Stimulated activated CD4-positive, alpha-beta T cell treated with anti-CD3 and anti-CD28 coated beads, Interleukin-4, amount 100 ng/mL, for 24 hours (primary cell): ENCODE data around the gene MED6.

Experiments
- DNase-seq: peaks from one replicate; pipeline ENCODE4 v3.0.0-alpha.2; 2020

Gene MED6

DNA sequence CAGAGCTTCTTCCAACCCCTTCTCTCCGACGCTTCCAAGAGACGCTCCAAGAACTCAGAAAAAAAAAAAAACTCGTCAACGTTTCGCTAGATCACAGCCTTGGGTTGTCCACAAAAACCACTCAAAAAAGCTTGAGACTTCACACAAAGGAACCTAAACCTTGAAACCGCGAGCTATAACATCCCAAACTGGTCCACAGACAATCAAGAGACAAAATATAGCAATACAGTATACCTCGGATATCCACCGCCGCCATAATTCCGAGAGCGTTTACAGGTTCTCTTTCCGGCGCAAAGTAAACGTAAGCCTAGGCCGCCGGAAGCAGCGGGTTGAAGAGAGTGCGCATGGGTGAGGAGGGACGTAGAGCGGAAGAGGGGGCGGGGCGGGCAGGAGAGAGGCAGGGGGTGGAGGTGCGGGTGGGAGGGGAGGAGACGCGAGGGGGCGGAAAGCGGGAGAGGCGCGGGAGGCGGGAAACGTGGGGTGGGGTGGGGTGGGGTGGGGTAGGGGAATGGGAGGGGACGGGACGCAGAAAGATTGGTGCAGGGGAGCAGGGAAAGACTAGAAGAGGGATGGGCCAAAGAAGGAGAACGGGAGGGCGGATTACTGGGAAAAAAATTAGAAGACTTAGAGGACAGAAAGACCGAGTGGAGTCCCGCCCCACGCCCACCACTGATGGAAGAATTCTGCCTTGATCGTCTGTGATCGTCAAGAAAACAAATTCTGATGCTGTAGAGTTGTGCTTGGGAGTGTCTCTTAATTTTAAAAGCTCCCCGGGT is at the start of gene MED6:
Gene MED6, minus strand, starts transcription at position 274 of the 776 bp plus-strand sequence. Its CDS starts 18 bp downstream, at position 256.
- DNase-seq: peak; percentile 93

DNA sequence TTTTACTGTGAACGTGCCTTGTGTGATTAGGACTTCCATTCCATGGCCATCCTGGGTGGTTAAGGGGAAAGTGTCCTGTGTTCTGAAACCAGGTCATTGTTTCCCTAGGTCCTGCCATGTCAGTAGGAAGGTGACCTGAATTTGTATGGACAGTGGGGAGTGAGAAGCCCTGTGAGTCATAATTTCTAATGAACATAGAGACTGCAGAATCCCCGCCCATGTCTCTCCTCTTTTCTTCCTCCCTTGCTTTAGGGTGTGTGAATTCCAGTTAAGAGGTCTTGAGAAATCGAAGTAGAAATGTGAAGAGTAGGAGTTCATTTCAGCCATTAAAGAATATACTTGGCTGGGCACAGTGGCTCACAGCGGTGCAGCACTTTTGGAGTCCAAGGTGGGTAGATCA is 49.3 kb upstream of the MED6 start:
- DNase-seq: no peak

DNA sequence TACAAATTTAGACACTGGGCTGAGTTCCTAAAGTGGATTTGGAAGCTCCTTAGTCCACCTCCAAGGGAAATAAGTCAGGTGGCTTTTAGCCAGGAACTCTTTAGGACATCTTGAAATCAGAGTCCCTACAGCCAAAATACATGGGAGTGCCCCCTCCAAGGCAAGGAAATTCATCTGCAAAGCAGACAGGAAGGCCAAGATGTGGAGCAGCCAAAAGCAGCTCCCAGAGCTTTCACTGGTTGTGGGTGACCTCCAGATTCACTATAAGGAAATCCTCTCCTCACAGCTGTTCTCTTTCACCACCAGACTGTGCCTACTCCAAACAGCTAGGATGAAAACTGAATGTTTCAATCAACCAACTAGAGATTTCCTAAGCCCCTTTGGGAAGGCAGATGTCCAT is 47.9 kb upstream of the MED6 start:
- no peak for DNase-seq

GRCh38 chr14:70646705-70647104 is 46.2 kb upstream of the MED6 start:
- no peak for DNase-seq

GRCh38 chr14:70645892-70646291 is 45.4 kb upstream of the MED6 start:
- no peak for DNase-seq

- no peak for DNase-seq
Measured at GRCh38 chr14:70643967-70644366, 43.5 kb upstream of the MED6 start.

GRCh38 chr14:70642303-70643235 is 42.1 kb upstream of the MED6 start:
- no peak for DNase-seq

DNA sequence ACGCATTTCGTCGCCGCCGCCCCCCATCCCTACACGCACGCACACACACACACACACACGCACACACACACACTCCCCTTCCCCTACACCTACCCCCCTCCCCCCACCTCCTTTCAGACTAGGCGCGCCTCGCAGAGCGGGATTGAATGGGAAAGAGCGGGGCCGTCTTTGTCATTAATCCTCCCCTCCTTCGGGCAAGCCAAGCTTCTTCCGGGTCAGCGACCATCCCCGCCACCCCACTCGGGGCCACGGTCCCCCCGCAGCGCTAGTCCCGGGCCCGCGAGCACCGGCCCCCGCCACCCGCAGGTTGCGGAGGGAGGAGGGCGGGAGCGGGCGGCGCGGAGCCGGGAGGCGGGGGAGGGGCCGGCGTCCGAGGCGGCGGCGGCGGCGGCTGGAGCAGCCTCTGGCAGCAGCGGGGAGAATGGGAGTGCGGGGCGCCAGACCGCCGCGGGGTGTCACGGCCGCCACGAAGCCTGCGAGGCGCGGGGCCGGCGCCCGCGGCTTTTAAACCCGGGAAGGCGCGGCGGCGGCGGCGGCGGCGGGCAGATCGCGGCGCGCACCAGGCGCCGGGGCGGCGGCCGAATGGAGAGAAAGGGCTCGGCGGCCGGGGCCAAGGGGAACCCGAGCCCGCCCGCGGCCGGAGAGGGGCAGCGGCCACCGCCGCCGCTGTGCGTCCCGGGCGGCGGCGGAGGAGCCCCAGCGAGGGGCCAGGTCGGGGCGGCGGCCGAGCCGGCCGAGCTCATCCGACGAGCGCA is 41.3 kb upstream of the MED6 start, which contains the start of gene TTC9:
Gene TTC9, plus strand, starts transcription at position 369 of the 755 bp plus-strand sequence. Its CDS starts 214 bp downstream, at position 583.
- peak; percentile 24 for DNase-seq

- peak; percentile 51 for DNase-seq
Measured at GRCh38 chr14:70640938-70641547, 40.6 kb upstream of the MED6 start.

GRCh38 chr14:70638416-70638815 is 38.0 kb upstream of the MED6 start:
- DNase-seq: no peak

GRCh38 chr14:70635971-70636595 is 35.6 kb upstream of the MED6 start:
- no peak for DNase-seq

DNA sequence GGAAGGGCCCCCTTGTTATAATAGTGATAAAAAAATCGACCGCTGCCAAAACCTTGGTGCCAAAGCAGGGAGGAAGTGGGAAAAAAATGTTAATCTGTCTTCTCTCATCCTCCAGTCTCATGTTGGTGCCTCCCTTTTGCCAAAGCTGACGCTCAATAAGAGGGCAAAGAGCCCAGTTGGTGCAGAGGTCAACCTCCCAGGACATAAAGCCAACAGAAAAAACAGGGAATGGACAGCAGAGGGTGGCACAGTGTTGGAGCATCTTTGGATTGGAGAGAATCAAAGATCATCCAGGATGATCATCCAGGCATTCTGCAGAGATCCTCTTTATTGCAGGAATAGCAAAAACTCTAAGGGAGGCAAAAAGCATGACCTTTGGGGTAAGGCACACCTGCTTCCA is 31.5 kb upstream of the MED6 start:
- no peak for DNase-seq

GRCh38 chr14:70624972-70625371 is 24.5 kb upstream of the MED6 start:
- DNase-seq: no peak

DNA sequence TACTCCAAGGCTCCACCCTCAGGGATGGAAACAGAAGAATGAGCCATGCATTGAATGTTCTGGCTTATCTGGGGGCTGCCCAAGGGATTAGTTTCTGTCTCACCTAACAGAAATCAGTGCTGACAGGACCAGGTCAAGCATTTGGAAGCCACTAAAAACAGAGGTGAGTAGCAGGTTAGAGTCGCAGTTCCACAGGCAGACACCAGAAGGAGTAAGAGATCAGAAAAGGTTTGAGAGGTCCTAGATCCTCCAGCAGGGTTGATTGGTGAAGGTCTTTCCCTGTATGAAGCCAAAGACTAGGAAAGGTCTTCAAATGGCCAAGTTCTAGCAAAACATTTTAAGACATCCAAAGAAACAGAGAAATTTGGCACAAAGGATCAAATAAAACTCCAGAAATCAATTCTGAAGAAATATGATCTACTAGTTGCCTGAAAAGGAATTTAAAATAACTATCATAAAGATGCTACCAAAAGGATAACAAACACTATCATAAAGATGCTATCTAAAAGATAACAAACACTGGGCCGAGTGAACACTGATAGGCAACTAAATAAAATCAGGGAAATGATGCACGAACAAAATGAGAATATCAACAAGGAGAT is 21.8 kb upstream of the MED6 start:
- peak; percentile 52 for DNase-seq

GRCh38 chr14:70619708-70620107 is 19.3 kb upstream of the MED6 start:
- no peak for DNase-seq

DNA sequence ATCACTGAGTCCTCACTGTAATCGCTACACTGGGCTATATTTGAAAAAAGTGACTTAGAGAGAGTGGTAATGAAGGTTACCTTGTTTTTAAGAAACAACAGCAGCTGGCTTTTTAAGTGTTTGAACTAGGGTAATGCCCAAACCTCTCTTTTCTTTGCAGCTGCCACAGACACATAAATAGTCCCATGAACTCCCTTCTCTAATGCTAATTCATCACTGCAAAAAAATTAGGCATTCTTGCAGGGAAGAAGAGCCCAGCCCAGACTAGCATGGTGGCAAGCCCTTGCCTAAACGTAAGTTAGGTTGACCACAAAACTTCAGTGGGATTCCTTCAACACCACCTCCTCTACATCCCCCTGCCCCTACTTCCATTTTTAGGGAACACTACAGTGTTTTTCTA is 17.9 kb upstream of the MED6 start:
- DNase-seq: no peak

DNA sequence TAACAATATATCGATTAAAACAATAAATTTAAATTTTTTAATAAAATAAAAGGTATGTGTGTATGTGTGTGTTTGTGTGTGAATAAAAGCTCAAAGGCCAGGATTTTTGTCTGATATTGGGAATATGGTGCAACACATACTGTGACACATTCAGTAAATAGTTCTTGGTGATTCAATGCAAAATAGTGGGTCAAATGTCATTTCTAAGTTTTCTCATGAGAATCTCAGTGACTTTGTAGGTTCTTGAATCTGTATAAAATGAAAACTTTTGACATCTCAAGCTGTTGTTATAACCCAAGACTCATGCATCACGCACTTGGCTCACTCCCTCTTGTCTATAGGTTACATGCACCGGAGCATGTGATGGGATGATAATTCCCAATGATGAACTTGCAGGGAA is 16.2 kb upstream of the MED6 start:
- DNase-seq: no peak

DNA sequence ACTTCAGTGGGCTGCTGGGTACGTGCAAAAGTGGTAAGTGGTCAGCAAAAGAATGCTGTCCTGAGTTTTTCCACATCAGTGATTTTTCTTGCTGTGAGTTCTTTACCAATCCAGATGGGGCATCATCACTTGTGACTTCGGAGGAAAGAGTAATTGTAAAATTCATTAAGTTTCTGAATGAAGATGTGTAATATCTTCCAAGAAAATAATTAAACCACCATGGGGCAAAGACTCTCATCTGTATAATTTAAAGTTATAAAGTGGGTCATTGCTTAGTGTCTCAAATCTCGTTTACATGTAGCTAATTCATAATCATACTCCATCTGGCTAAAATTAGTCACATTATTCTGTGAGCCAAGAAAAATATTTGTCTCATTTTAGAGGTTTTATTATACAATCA is 10.8 kb upstream of the MED6 start:
- DNase-seq: no peak

- DNase-seq: no peak
Measured at GRCh38 chr14:70602254-70602653, 1.8 kb upstream of the MED6 start.

DNA sequence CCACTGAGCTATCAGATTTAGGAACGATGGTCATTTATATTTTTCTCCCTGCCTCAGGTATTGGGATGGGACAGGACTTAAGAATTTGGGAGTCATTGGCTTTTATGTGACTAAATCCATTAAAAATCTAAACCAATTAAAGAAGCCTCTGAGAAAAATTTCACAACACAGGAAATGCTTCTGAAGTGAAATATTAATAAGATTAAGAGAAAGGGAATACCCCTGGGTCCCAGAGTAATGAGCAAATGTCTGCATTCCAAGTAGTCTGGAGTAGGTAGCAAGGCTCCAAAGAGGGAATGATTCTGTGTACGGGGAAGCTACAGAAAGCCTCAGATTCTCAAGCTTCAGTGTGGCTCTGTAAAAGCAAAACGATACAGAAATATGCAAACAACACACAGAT is 707 bp upstream of the MED6 start:
- DNase-seq: no peak

- DNase-seq: no peak
Measured at GRCh38 chr14:70599345-70599744, 1.1 kb downstream of the MED6 start.

GRCh38 chr14:70597731-70598130 is 2.7 kb downstream of the MED6 start:
- DNase-seq: no peak
